GM12878 (cell line): ENCODE measurements around the gene DERL2. TPM values are rescaled to one million over a fixed set of nuclear protein-coding genes. Genes with fewer than 3 reads are reported as not detected.

ENCODE experiments used
- ATAC-seq: fragments of 200-7000 bp; cut with Tn5 transposase; 3 replicates; pipeline ENCODE4 v1.9.1; 2020; ENCODE audit warnings: mild to moderate bottlenecking, moderate library complexity
- BruUV-seq: library from RNA; stranded (reverse); fragments of 400-500 nt; replicated peaks from 2 replicates; lab custom pipeline; 2021; lab: Mats Ljungman, UMichigan
- CTCF ChIA-PET: fragments of 300-600 bp; sonication (Branson Sonifier 250); formaldehyde crosslinking; extraction: SDS; loops from one replicate; lab custom pipeline; 2021; ENCODE audit warnings: inconsistent platforms; lab: Yijun Ruan, JAX
- POLR2A ChIA-PET: fragments of 350-600 bp; formaldehyde crosslinking; extraction: SDS; loops from one replicate; lab custom pipeline; 2021; ENCODE audit warnings: inconsistent platforms; lab: Charles Lee
- RAD21 ChIA-PET: fragments of 300-600 bp; sonication (Branson Sonifier 250); formaldehyde crosslinking; loops from one replicate; lab custom pipeline; 2023; ENCODE audit warnings: antibody characterized with exemption; ENCODE audit not compliant: unreplicated experiment; lab: Charles Lee
- SMC1A ChIA-PET: fragments of 300-600 bp; sonication (Branson Sonifier 250); formaldehyde crosslinking; loops from one replicate; lab custom pipeline; 2023; ENCODE audit not compliant: unreplicated experiment, uncharacterized antibody; lab: Charles Lee
- DNase-seq: peaks from one replicate; pipeline ENCODE4 v3.0.0-alpha.2; 2011; ENCODE audit warnings: low read depth, low spot score
- FAIRE-seq: peaks from 3 replicates; lab custom pipeline; 2011; peaks lifted over from hg19 to GRCh38; lab: Jason Lieb, UNC
- H2AFZ ChIP-seq: 2 replicates; pipeline ENCODE4 v1.6.0; 2011; ENCODE audit warnings: low read depth, low read length, control low read depth; ENCODE audit not compliant: control insufficient read depth
- H3K27ac ChIP-seq: 2 replicates; pipeline ENCODE4 v1.5.1; 2011; ENCODE audit warnings: control low read depth; ENCODE audit not compliant: control insufficient read depth, insufficient read depth
- H3K27me3 ChIP-seq, 2 experiments: replicated peaks in 1 of 2; 2 replicates each; pipeline versions ENCODE4 v1.6.0 to v1.6.1; 2011; ENCODE audit warnings: low read length in 1 of 2; ENCODE audit not compliant: control insufficient read depth in 2 of 2, insufficient read depth in 2 of 2
- H3K36me3 ChIP-seq, 2 experiments: 2 replicates each; pipeline ENCODE4 v1.5.1; 2011; ENCODE audit warnings: low read length in 1 of 2; ENCODE audit not compliant: control insufficient read depth in 2 of 2, insufficient read depth in 2 of 2
- H3K4me1 ChIP-seq: 2 replicates; pipeline ENCODE4 v1.6.1; 2011; ENCODE audit warnings: mild to moderate bottlenecking, low read length, moderate library complexity, mixed read lengths; ENCODE audit not compliant: control insufficient read depth, insufficient read depth
- H3K4me2 ChIP-seq: 2 replicates; pipeline ENCODE4 v1.6.0; 2011; ENCODE audit warnings: control low read depth; ENCODE audit not compliant: control insufficient read depth, insufficient read depth
- H3K4me3 ChIP-seq: fragments of 200-600 bp; sonication (generic); 2 replicates; pipeline ENCODE4 v1.5.1; 2016
- H3K79me2 ChIP-seq: 2 replicates; pipeline ENCODE4 v1.6.0; 2011; ENCODE audit warnings: low read length; ENCODE audit not compliant: control insufficient read depth, insufficient read depth
- H3K9ac ChIP-seq: 2 replicates; pipeline ENCODE4 v1.8.0; 2011; ENCODE audit warnings: low read length, control low read depth, mixed read lengths; ENCODE audit not compliant: control insufficient read depth, insufficient read depth
- H3K9me3 ChIP-seq: replicated peaks from 3 replicates; pipeline ENCODE4 v1.5.1; 2011; ENCODE audit warnings: mild to moderate bottlenecking, low read length; ENCODE audit not compliant: control insufficient read depth, insufficient read depth
- H4K20me1 ChIP-seq: 2 replicates; pipeline ENCODE4 v1.6.0; 2011; ENCODE audit not compliant: control insufficient read depth, insufficient read depth
- BMI1 ChIP-seq: fragments of 450-650 bp; IDR thresholded peaks from 2 replicates; pipeline ENCODE4 v1.6.1; 2016; ENCODE audit warnings: mild to moderate bottlenecking, moderate library complexity, borderline replicate concordance
- CHD2 ChIP-seq: IDR thresholded peaks from 2 replicates; pipeline ENCODE4 v1.6.1; 2011; ENCODE audit warnings: low read depth, low read length, improper control_type of control experiment, borderline replicate concordance
- EGR1 ChIP-seq, 2 experiments: IDR thresholded peaks; 1 replicate in 1 of 2; 2 replicates in 1 of 2; pipeline ENCODE4 v1.6.1; 2011 to 2012; ENCODE audit warnings: low read depth in 2 of 2, low read length in 2 of 2, borderline replicate concordance in 1 of 2, mild to moderate bottlenecking in 1 of 2, moderate library complexity in 1 of 2
- IRF3 ChIP-seq: fragments of 450-650 bp; IDR thresholded peaks from 2 replicates; pipeline ENCODE4 v1.6.1; 2014; ENCODE audit warnings: mild to moderate bottlenecking
- MEF2A ChIP-seq: IDR thresholded peaks from 2 replicates; pipeline ENCODE4 v1.6.1; 2011; ENCODE audit warnings: low read depth, mild to moderate bottlenecking, low read length, moderate library complexity; ENCODE audit not compliant: insufficient read depth
- MYC ChIP-seq: IDR thresholded peaks from 2 replicates; pipeline ENCODE4 v1.6.1; 2011; ENCODE audit warnings: mild to moderate bottlenecking, low read length, moderate library complexity, inconsistent platforms; ENCODE audit not compliant: insufficient read depth, insufficient replicate concordance, insufficient read length, severe bottlenecking
- NBN ChIP-seq: fragments of 450-650 bp; IDR thresholded peaks from 2 replicates; pipeline ENCODE4 v1.6.1; 2016
- NFIC ChIP-seq: IDR thresholded peaks from 2 replicates; pipeline ENCODE4 v1.6.1; 2012; ENCODE audit warnings: low read depth, mild to moderate bottlenecking, inconsistent platforms, low read length, moderate library complexity
- NFYB ChIP-seq: IDR thresholded peaks from 2 replicates; pipeline ENCODE4 v1.6.1; 2011; ENCODE audit warnings: low read depth, mild to moderate bottlenecking, low read length, improper control_type of control experiment, moderate library complexity; ENCODE audit not compliant: insufficient read depth
- RCOR1 ChIP-seq: conservative IDR thresholded peaks from 2 replicates; pipeline ENCODE4 v1.6.1; 2012; ENCODE audit warnings: low read depth, low read length, improper control_type of control experiment
- RFX5 ChIP-seq: IDR thresholded peaks from 2 replicates; pipeline ENCODE4 v1.6.1; 2011; ENCODE audit warnings: low read depth, low read length, improper control_type of control experiment
- SMAD1 ChIP-seq: fragments of 450-650 bp; IDR thresholded peaks from 2 replicates; pipeline ENCODE4 v1.6.1; 2018; ENCODE audit warnings: mild to moderate bottlenecking, low read depth; ENCODE audit not compliant: partially characterized antibody
- STAT3 ChIP-seq: IDR thresholded peaks from 2 replicates; pipeline ENCODE4 v1.6.1; 2011; ENCODE audit warnings: low read depth, low read length, improper control_type of control experiment
- YBX1 ChIP-seq: fragments of 450-650 bp; IDR thresholded peaks from 2 replicates; pipeline ENCODE4 v1.6.1; 2016; ENCODE audit warnings: antibody characterized with exemption
- ZNF217 ChIP-seq: fragments of 450-650 bp; IDR thresholded peaks from 2 replicates; pipeline ENCODE4 v1.6.1; 2017; ENCODE audit warnings: antibody characterized with exemption, mild to moderate bottlenecking
- ZNF384 ChIP-seq: IDR thresholded peaks from 2 replicates; pipeline ENCODE4 v1.6.1; 2012; ENCODE audit warnings: low read depth, mild to moderate bottlenecking, low read length, improper control_type of control experiment, borderline replicate concordance
- ZSCAN29 ChIP-seq: fragments of 450-650 bp; IDR thresholded peaks from 2 replicates; pipeline ENCODE4 v1.6.1; 2017; ENCODE audit warnings: mild to moderate bottlenecking, moderate library complexity
- WGBS: methylation state at CpG from one replicate; pipeline ENCODE4 v1.1.6; 2016; ENCODE audit warnings: low lambda C conversion rate; ENCODE audit not compliant: insufficient replicate concordance, insufficient coverage; ENCODE audit errors: missing lambda C conversion rate; 5-methylcytosine and 5-hydroxymethylcytosine counted together
- in situ Hi-C: fragments of 300-500 bp; cut with MboI; formaldehyde crosslinking; loops from 9 replicates; pipeline ENCODE4 v1.14.3; 2018; ENCODE audit warnings: mixed read lengths
- intact Hi-C: fragments of 100-400 bp; cut with micrococcal nuclease; formaldehyde crosslinking; loops from one replicate; pipeline ENCODE4 v1.14.2; 2022; ENCODE audit not compliant: unreplicated experiment
- polyA plus RNA-seq, 11 experiments: library from polyadenylated mRNA; depleted of rRNA in 4 of 11; unstranded in 6 of 11; stranded (reverse) in 5 of 11; fragments of >200 nt; fragmentation: Nextera tagmentation in 4 of 11; fragmentation: Illumina TruSeq in 1 of 11; extraction: Ambion mirVana in 4 of 11; extraction: Trizol in 1 of 11; gene quantifications; 1 replicate in 1 of 11; 2 replicates in 10 of 11; pipeline versions ENCODE4 v1.2.1 to v1.2.3, GENCODE V29; 2011 to 2016; ENCODE audit warnings: inconsistent platforms in 2 of 11, missing spikeins in 2 of 11, low read depth in 1 of 11
- total RNA-seq, 4 experiments: library from RNA; depleted of rRNA in 3 of 4; stranded (reverse); fragments of >200 nt in 3 of 4; fragmentation: Illumina TruSeq in 1 of 4; extraction: Trizol in 1 of 4; gene quantifications; 2 replicates each; pipeline versions ENCODE4 v1.2.1 to v1.2.3, GENCODE V29; 2013 to 2021
- TF ChIP-seq, protein P1 (sequence below): IDR thresholded peaks from 2 replicates; pipeline ENCODE4 v1.6.1; 2012; ENCODE audit warnings: mild to moderate bottlenecking, low read depth, low read length

The DERL2 gene
- total and polyA plus RNA-seq, 10 of the 15 experiments (the other 5 are each of a cell fraction or from before 2014, with no cell fraction given): 40.5 to 236 (median 69.3) TPM

GRCh38 chr17:5486206-5487124 is 487 bp upstream of the DERL2 start, which contains the start of gene MIS12:
Gene MIS12 (plus strand): TSS chr17:5486566. CDS start chr17:5488863, 2,297 bp downstream.
- Histone ChIP-seq H3K4me2 (peak within 1 kb of the TSS; percentile 90), H3K27ac (peak within 1 kb of the TSS; percentile 99), H3K27me3 (no peaks in the 10 kb centered on the region), H3K4me3 (peak within 1 kb of the TSS; percentile 97), H3K9me3 (no peaks in the 10 kb centered on the region), H3K9ac (peak within 1 kb of the TSS; percentile 99), H3K79me2 (peaks cover 49% of the 10 kb centered on the region), H3K4me1 (peaks cover 12% of the 10 kb centered on the region; the same call in 1 of the 2 replicates), H3K36me3 (peaks cover 0 to 23% of the 10 kb centered on the region in 2 experiments; a peak in 2 of 4 replicates), H2AFZ (peak within 1 kb of the TSS; percentile 93), H4K20me1 (no peaks in the 10 kb centered on the region; the same call in 1 of the 2 replicates)
- ChIA-PET RAD21 (interaction anchor here (1.3 kb wide), 1 partner anchor 47 kb away, joined by 6 read pairs; the partner anchor contains the start of gene C1QBP), CTCF (interaction anchor here (2.4 to 3.8 kb wide), 2 partner anchors 16 to 47 kb away, joined by 9 to 19 read pairs; partner anchors contain the start of gene C1QBP), SMC1A (interaction anchor here (0.7 to 1.2 kb wide), 2 partner anchors 18 to 20 kb away, joined by 4 to 5 read pairs; partner anchors contain the start of gene DHX33), POLR2A (interaction anchor here (0.6 to 2.2 kb wide), 9 partner anchors 15 to 965 kb away, joined by 3 to 7 read pairs (median 3); partner anchors contain the start of genes DHX33, KIF1C, NUP88 and RNF167)
- intact Hi-C loops: loop anchor here (1.0 to 2.0 kb wide), 2 partner anchors 17 to 98 kb away; partner anchors contain the start of gene NLRP1
- DNase-seq: peak; percentile 94
- in situ Hi-C loops: no loop called here
- TSS peak; percentile 71 for BruUV-seq
- peak; percentile 13 for FAIRE-seq
- 3% methylated on average over 59 of the region's 77 CpGs for WGBS
- peak; percentile 97 for ATAC-seq
- TF ChIP-seq SMAD1 (no peak), NFYB (peak; percentile 93), IRF3 (peak; percentile 54; the same call in 1 of the 2 replicates), RFX5 (peak; percentile 67; the same call in 1 of the 2 replicates), ZNF217 (no peak), BMI1 (no peak), RCOR1 (no peak), NFIC (0 out of 2 replicates have a peak, but pooled peaks have one; percentile 15), NBN (peak; percentile 90), MEF2A (no peak), YBX1 (no peak), CHD2 (peak; percentile 61), ZSCAN29 (no peak), ZNF384 (no peak), MYC (peak; percentile 43), STAT3 (no peak), EGR1 (IDR thresholded peaks at IDR 0.05; ENCODE audit: borderline replicate concordance in 1 of 2, low read depth in 2 of 2, low read length in 2 of 2) (peak in 1 of 2 experiments; percentile 22; a peak in 1 of 3 replicates)
- TF ChIP-seq, protein P1, sequence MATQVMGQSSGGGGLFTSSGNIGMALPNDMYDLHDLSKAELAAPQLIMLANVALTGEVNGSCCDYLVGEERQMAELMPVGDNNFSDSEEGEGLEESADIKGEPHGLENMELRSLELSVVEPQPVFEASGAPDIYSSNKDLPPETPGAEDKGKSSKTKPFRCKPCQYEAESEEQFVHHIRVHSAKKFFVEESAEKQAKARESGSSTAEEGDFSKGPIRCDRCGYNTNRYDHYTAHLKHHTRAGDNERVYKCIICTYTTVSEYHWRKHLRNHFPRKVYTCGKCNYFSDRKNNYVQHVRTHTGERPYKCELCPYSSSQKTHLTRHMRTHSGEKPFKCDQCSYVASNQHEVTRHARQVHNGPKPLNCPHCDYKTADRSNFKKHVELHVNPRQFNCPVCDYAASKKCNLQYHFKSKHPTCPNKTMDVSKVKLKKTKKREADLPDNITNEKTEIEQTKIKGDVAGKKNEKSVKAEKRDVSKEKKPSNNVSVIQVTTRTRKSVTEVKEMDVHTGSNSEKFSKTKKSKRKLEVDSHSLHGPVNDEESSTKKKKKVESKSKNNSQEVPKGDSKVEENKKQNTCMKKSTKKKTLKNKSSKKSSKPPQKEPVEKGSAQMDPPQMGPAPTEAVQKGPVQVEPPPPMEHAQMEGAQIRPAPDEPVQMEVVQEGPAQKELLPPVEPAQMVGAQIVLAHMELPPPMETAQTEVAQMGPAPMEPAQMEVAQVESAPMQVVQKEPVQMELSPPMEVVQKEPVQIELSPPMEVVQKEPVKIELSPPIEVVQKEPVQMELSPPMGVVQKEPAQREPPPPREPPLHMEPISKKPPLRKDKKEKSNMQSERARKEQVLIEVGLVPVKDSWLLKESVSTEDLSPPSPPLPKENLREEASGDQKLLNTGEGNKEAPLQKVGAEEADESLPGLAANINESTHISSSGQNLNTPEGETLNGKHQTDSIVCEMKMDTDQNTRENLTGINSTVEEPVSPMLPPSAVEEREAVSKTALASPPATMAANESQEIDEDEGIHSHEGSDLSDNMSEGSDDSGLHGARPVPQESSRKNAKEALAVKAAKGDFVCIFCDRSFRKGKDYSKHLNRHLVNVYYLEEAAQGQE: no peak
